WTC11 (cell line): ENCODE measurements around the gene CASQ2. TPM values are rescaled to one million over a fixed set of nuclear protein-coding genes. Genes with fewer than 3 reads are reported as not detected.

ENCODE experiments used
- ATAC-seq: fragments of 200-7000 bp; cut with Tn5 transposase; 2 replicates; pipeline ENCODE4 v1.10.0; 2021; ENCODE audit warnings: mild to moderate bottlenecking, moderate library complexity
- CTCF ChIA-PET: fragments of 300-600 bp; sonication (Branson Sonifier 250); formaldehyde crosslinking; loops from one replicate; lab custom pipeline; 2021; ENCODE audit warnings: antibody characterized with exemption; lab: Charles Lee
- POLR2A ChIA-PET: fragments of 350-600 bp; sonication (Branson Sonifier 250); formaldehyde crosslinking; loops from one replicate; lab custom pipeline; 2021; ENCODE audit warnings: antibody characterized with exemption; lab: Charles Lee
- DNase-seq: peaks from one replicate; pipeline ENCODE4 v3.0.0; 2021; ENCODE audit warnings: low spot score
- H3K27ac Mint-ChIP-seq: 2 replicates; pipeline ENCODE4 v1.8.0; 2021; ENCODE audit warnings: mixed read lengths
- H3K27me3 Mint-ChIP-seq: 2 replicates; pipeline ENCODE4 v1.8.0; 2021; ENCODE audit warnings: low read depth, mild to moderate bottlenecking, moderate library complexity, mixed read lengths
- H3K36me3 Mint-ChIP-seq: 2 replicates; pipeline ENCODE4 v1.8.0; 2021; ENCODE audit warnings: mixed read lengths
- H3K4me1 Mint-ChIP-seq: 2 replicates; pipeline ENCODE4 v1.8.0; 2022; ENCODE audit warnings: mixed read lengths
- H3K4me3 Mint-ChIP-seq: 2 replicates; pipeline ENCODE4 v1.8.0; 2021; ENCODE audit warnings: mild to moderate bottlenecking, moderate library complexity, mixed read lengths
- H3K9me3 Mint-ChIP-seq: 2 replicates; pipeline ENCODE4 v1.8.0; 2021; ENCODE audit warnings: mixed read lengths
- CREM ChIP-seq: sonication (generic); formaldehyde crosslinking; IDR thresholded peaks from 2 replicates; pipeline ENCODE4 v1.8.1; 2022; ENCODE audit warnings: mild to moderate bottlenecking, missing genetic modification reagents, moderate library complexity
- ERG ChIP-seq: fragments of 250-450 bp; sonication (Bioruptor Pico); IDR thresholded peaks from 2 replicates; pipeline ENCODE4 v1.8.0; 2021; ENCODE audit warnings: mild to moderate bottlenecking
- JUN ChIP-seq: sonication (generic); formaldehyde crosslinking; IDR thresholded peaks from 2 replicates; pipeline ENCODE4 v1.8.0; 2023; ENCODE audit warnings: mild to moderate bottlenecking, missing genetic modification reagents
- MAX ChIP-seq: sonication (generic); formaldehyde crosslinking; IDR thresholded peaks from 2 replicates; pipeline ENCODE4 v1.8.0; 2022; ENCODE audit warnings: mild to moderate bottlenecking, missing genetic modification reagents
- NFATC4 ChIP-seq: fragments of 250-450 bp; sonication (Bioruptor Pico); IDR thresholded peaks from 2 replicates; pipeline ENCODE4 v1.9.0; 2021; ENCODE audit warnings: mild to moderate bottlenecking
- ZNF138 ChIP-seq: sonication (generic); formaldehyde crosslinking; conservative IDR thresholded peaks from 2 replicates; pipeline ENCODE4 v1.8.1; 2022; ENCODE audit warnings: mild to moderate bottlenecking, moderate library complexity, missing genetic modification reagents
- ZNF219 ChIP-seq: sonication (generic); formaldehyde crosslinking; IDR thresholded peaks from 2 replicates; pipeline ENCODE4 v1.8.0; 2023; ENCODE audit warnings: missing genetic modification reagents, mild to moderate bottlenecking, borderline replicate concordance
- ZNF425 ChIP-seq: fragments of 250-450 bp; sonication (Bioruptor Pico); conservative IDR thresholded peaks from 2 replicates; pipeline ENCODE4 v1.9.0; 2021; ENCODE audit warnings: mild to moderate bottlenecking
- ZNF671 ChIP-seq: fragments of 250-450 bp; sonication (Bioruptor Pico); IDR thresholded peaks from 2 replicates; pipeline ENCODE4 v1.8.0; 2021; ENCODE audit warnings: mild to moderate bottlenecking
- total RNA-seq: library from RNA; stranded (reverse); gene quantifications from 3 replicates; pipeline ENCODE4 v1.2.3, GENCODE V29; 2021
- TF ChIP-seq, protein P1 (sequence below): sonication (generic); formaldehyde crosslinking; IDR thresholded peaks from 2 replicates; pipeline ENCODE4 v1.8.1; 2022; ENCODE audit warnings: missing genetic modification reagents, borderline replicate concordance

Gene CASQ2
- total RNA-seq, 1 experiment from 2014 or later = not detected

- DNase-seq (no peak), ATAC-seq (no peak)
- Mint-ChIP-seq H3K36me3 (no peaks in the 10 kb centered on the region), H3K27me3 (no peaks in the 10 kb centered on the region), H3K27ac (no peak overlapping the region), H3K9me3 (peaks cover 21% of the 10 kb centered on the region), H3K4me1 (peaks cover 13% of the 10 kb centered on the region), H3K4me3 (no peak overlapping the region)
- ChIA-PET CTCF (interaction anchor here (1.2 to 2.7 kb wide), 2 partner anchors 10 to 153 kb away, joined by 4 to 15 read pairs; no protein-coding TSS in a partner anchor), POLR2A (interaction anchor here (0.5 kb wide), 1 partner anchor 33 kb away, joined by 4 read pairs; no protein-coding TSS in a partner anchor)
- TF ChIP-seq ZNF671 (CRISPR knock-in tag) (no peak), NFATC4 (no peak), MAX (no peak), ZNF219 (CRISPR knock-in tag) (no peak)
Measured at GRCh38 chr1:115761601-115762302, 6.8 kb downstream of the CASQ2 start.

GRCh38 chr1:115757856-115758255, 10.7 kb downstream of the CASQ2 start:
- ATAC-seq = no peak
- Mint-ChIP-seq H3K36me3 (no peaks in the 10 kb centered on the region), H3K4me1 (no peaks in the 10 kb centered on the region), H3K27ac (no peak overlapping the region), H3K27me3 (no peaks in the 10 kb centered on the region), H3K9me3 (peaks cover 21% of the 10 kb centered on the region), H3K4me3 (no peak overlapping the region)
- TF ChIP-seq, protein P1, sequence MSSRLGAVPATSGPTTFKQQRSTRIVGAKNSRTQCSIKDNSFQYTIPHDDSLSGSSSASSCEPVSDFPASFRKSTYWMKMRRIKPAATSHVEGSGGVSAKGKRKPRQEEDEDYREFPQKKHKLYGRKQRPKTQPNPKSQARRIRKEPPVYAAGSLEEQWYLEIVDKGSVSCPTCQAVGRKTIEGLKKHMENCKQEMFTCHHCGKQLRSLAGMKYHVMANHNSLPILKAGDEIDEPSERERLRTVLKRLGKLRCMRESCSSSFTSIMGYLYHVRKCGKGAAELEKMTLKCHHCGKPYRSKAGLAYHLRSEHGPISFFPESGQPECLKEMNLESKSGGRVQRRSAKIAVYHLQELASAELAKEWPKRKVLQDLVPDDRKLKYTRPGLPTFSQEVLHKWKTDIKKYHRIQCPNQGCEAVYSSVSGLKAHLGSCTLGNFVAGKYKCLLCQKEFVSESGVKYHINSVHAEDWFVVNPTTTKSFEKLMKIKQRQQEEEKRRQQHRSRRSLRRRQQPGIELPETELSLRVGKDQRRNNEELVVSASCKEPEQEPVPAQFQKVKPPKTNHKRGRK (CRISPR knock-in tag) = no peak
- no peak for TF ChIP-seq ERG
- TF ChIP-seq ZNF425 = no peak
- no peak for TF ChIP-seq CREM (CRISPR knock-in tag)
- DNase-seq = no peak
- CTCF ChIA-PET = interaction anchor here (1.4 kb wide), 1 partner anchor 51 kb away, joined by 6 read pairs; no protein-coding TSS in a partner anchor
- POLR2A ChIA-PET = no interaction called here

DNA sequence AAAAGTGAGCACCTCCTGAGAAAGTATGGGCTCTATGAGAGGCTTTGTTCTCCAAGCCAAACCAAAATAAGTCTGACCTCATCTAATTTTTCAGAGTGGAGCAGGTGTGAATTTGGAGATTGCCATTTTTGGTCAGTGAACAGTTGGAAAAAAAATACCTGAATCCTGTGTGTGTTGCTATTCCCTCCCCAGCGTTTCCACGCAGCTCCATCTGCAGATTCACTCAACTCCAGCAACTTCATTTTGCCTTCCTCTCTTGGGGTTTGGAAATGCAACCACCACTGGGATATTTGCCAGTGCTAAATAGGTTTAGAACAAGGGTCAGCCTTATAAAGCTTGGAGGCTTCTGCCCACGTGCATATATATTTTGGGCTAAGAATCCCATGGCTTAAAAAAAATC, 11.2 kb downstream of the CASQ2 start:
- TF ChIP-seq ZNF138 (CRISPR knock-in tag) = no peak
- no peaks in the 10 kb centered on the region for H3K4me1 Mint-ChIP-seq
- no peak overlapping the region for H3K27ac Mint-ChIP-seq
- ATAC-seq = no peak
- ChIA-PET POLR2A (no interaction called here), CTCF (interaction anchor here (1.4 kb wide), 1 partner anchor 51 kb away, joined by 6 read pairs; no protein-coding TSS in a partner anchor)
- H3K36me3 Mint-ChIP-seq = no peaks in the 10 kb centered on the region
- H3K9me3 Mint-ChIP-seq = peaks cover 21% of the 10 kb centered on the region
- no peaks in the 10 kb centered on the region for H3K27me3 Mint-ChIP-seq
- H3K4me3 Mint-ChIP-seq = no peak overlapping the region
- no peak for DNase-seq

- ATAC-seq = no peak
- no peak for TF ChIP-seq JUN (CRISPR knock-in tag)
- H3K9me3 Mint-ChIP-seq = peaks cover 21% of the 10 kb centered on the region
- H3K4me3 Mint-ChIP-seq = no peak overlapping the region
- H3K27ac Mint-ChIP-seq = no peak overlapping the region
- CTCF ChIA-PET = interaction anchor here (0.9 to 1.2 kb wide), 2 partner anchors 9 to 49 kb away, joined by 3 read pairs; no protein-coding TSS in a partner anchor
- POLR2A ChIA-PET = no interaction called here
- DNase-seq = no peak
- no peaks in the 10 kb centered on the region for H3K36me3 Mint-ChIP-seq
- H3K4me1 Mint-ChIP-seq = no peaks in the 10 kb centered on the region
- no peaks in the 10 kb centered on the region for H3K27me3 Mint-ChIP-seq
Measured at GRCh38 chr1:115755456-115756370, 12.8 kb downstream of the CASQ2 start.
